PFSK-1 (cell line): Measurements from ENCODE around the gene ANO4.

Source experiments
- FOXP2 ChIP-seq: optimal IDR thresholded peaks from 2 replicates; pipeline ENCODE3; 2011; ENCODE audit warnings: borderline replicate concordance, control low read depth, inconsistent platforms; ENCODE audit not compliant: insufficient read depth; ENCODE audit errors: extremely low read length, extremely low read depth
- POLR2AphosphoS5 ChIP-seq: IDR thresholded peaks from 2 replicates; pipeline ENCODE4 v1.6.1; 2012; ENCODE audit warnings: low read depth, mild to moderate bottlenecking, control low read depth, low read length, moderate library complexity
- SIN3A ChIP-seq: IDR thresholded peaks from 2 replicates; pipeline ENCODE4 v1.6.1; 2012; ENCODE audit warnings: mild to moderate bottlenecking, low read length, moderate library complexity, borderline replicate concordance; ENCODE audit not compliant: insufficient read depth
- TAF1 ChIP-seq: IDR thresholded peaks from 2 replicates; pipeline ENCODE4 v1.6.1; 2012; ENCODE audit warnings: low read length, control low read depth, borderline replicate concordance; ENCODE audit not compliant: insufficient read depth
- TF ChIP-seq, protein P1 (sequence below), 2 experiments: IDR thresholded peaks; 2 replicates each; pipeline versions ENCODE4 v1.6.1 to v1.8.0; 2011 to 2012; ENCODE audit warnings: low read depth in 2 of 2, low read length in 2 of 2, control low read depth in 1 of 2, inconsistent platforms in 1 of 2, mild to moderate bottlenecking in 1 of 2, moderate library complexity in 1 of 2; ENCODE audit not compliant: insufficient read depth in 1 of 2

DNA sequence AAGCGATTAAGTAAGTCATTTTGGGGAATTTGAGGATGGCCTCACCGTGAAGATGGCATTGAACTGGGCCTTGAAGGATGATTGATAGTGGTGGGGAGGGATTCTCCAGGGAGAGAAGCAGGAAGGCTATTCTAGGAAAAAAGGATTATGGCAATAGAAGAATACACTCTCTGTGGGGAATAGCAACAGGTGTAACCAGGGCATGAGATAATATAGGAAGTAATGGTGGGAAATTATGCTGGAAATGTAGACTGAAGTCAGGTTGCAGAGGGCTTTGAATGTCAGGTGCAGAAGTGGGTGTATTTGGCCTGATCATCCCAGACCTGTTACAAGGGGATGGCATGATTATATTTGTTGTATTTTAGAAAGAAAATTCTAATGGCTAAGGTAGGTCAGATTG is 4.6 kb upstream of the ANO4 start:
- TF ChIP-seq, protein P1, sequence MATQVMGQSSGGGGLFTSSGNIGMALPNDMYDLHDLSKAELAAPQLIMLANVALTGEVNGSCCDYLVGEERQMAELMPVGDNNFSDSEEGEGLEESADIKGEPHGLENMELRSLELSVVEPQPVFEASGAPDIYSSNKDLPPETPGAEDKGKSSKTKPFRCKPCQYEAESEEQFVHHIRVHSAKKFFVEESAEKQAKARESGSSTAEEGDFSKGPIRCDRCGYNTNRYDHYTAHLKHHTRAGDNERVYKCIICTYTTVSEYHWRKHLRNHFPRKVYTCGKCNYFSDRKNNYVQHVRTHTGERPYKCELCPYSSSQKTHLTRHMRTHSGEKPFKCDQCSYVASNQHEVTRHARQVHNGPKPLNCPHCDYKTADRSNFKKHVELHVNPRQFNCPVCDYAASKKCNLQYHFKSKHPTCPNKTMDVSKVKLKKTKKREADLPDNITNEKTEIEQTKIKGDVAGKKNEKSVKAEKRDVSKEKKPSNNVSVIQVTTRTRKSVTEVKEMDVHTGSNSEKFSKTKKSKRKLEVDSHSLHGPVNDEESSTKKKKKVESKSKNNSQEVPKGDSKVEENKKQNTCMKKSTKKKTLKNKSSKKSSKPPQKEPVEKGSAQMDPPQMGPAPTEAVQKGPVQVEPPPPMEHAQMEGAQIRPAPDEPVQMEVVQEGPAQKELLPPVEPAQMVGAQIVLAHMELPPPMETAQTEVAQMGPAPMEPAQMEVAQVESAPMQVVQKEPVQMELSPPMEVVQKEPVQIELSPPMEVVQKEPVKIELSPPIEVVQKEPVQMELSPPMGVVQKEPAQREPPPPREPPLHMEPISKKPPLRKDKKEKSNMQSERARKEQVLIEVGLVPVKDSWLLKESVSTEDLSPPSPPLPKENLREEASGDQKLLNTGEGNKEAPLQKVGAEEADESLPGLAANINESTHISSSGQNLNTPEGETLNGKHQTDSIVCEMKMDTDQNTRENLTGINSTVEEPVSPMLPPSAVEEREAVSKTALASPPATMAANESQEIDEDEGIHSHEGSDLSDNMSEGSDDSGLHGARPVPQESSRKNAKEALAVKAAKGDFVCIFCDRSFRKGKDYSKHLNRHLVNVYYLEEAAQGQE (IDR thresholded peaks at IDR 0.05; ENCODE audit: insufficient read depth in 1 of 2, low read depth in 2 of 2, low read length in 2 of 2) = no peak
- TF ChIP-seq POLR2AphosphoS5 = no peak
- no peak for TF ChIP-seq TAF1
- no peak for TF ChIP-seq SIN3A
- no peak for TF ChIP-seq FOXP2
